Upper lobe of right lung (tissue), 1 donor: ENCODE results near the gene DHRS13. TPM values are rescaled to one million over a fixed set of nuclear protein-coding genes. Genes with fewer than 3 reads are reported as not detected.
A peak's percentile ranks its signal among the peaks of the same experiment; 100 is the strongest.
"Not testable (repeated sequence)": the region's sequence is repeated elsewhere in the genome, so short reads cannot be mapped to it uniquely, and the experiment has no call there.

Source experiments
- ATAC-seq: fragments of 200-7000 bp; cut with Tn5 transposase; one replicate; pipeline ENCODE4 v1.9.1; 2020; ENCODE audit warnings: mild to moderate bottlenecking, moderate library complexity
- DNase-seq: peaks from one replicate; pipeline ENCODE4 v3.0.0-alpha.2; 2020
- H3K27ac ChIP-seq: fragments of 200-600 bp; one replicate; pipeline ENCODE4 v1.8.0; 2022
- H3K27me3 ChIP-seq: fragments of 200-600 bp; one replicate; pipeline ENCODE4 v1.8.0; 2022; ENCODE audit warnings: mild to moderate bottlenecking
- H3K36me3 ChIP-seq: fragments of 200-600 bp; one replicate; pipeline ENCODE4 v1.8.0; 2022
- H3K4me1 ChIP-seq: fragments of 200-600 bp; one replicate; pipeline ENCODE4 v1.8.0; 2022
- H3K4me3 ChIP-seq: fragments of 200-600 bp; one replicate; pipeline ENCODE4 v1.8.0; 2022; ENCODE audit warnings: mild to moderate bottlenecking
- H3K9me3 ChIP-seq: fragments of 200-600 bp; one replicate; pipeline ENCODE4 v1.8.0; 2022
- CTCF ChIP-seq: fragments of 200-600 bp; IDR thresholded peaks from one replicate; pipeline ENCODE4 v1.8.0; 2022; ENCODE audit warnings: antibody characterized with exemption
- intact Hi-C: fragments of 100-400 bp; cut with DNase I; formaldehyde crosslinking; loops from one replicate; pipeline ENCODE4 v1.11.0; 2022
- total RNA-seq: library from RNA; stranded (reverse); fragmentation: NEBNext Ultra II Directional; extraction: Animal tissue kit (Norgen Biotek cat#: 25700); gene quantifications from one replicate; pipeline ENCODE4 v1.2.1, GENCODE V29; 2021
- donor health status: DM: no; HTN: yes; CAD: no; lungs with severe emphysema.

The DHRS13 gene
- total RNA-seq, 1 donor from 2014 or later = 12.8 TPM

- ATAC-seq (no peak), DNase-seq (no peak)
- Histone ChIP-seq H3K4me1 (peaks cover 37% of the 10 kb centered on the region), H3K4me3 (no peak overlapping the region), H3K27ac (no peak overlapping the region), H3K36me3 (peaks cover 65% of the 10 kb centered on the region), H3K27me3 (no peaks in the 10 kb centered on the region), H3K9me3 (no peaks in the 10 kb centered on the region)
- TF ChIP-seq CTCF = no peak
- intact Hi-C loops = loop anchor here (10.0 kb wide), 1 partner anchor 62 kb away; the partner anchor contains the start of gene FAM222B
These were observed 4.0 kb upstream of the DHRS13 start for GRCh38 chr17:28906706-28907438.

DNA sequence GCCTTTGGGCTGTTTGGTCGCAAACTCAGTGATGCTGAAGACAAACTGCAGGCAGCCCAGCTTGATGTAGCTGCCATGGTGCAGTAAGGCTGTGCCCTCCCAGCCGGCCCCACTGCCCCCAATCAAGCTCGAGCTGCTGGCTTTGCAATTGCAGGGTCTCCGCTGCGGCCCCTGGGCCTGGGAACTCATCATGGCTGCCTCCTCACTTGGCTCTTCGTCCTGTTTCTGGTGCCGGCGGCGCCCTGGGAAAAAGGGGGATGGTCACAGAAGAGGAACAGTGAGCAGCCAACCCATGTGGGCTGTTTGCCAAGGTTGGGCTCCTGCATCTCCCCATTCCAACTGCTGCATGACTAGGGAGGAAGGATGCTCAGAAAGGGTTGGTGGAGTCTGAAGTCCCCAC, 3.4 kb upstream of the DHRS13 start:
- Histone ChIP-seq H3K27ac (no peak overlapping the region), H3K4me1 (peaks cover 37% of the 10 kb centered on the region), H3K27me3 (no peaks in the 10 kb centered on the region), H3K9me3 (no peaks in the 10 kb centered on the region), H3K4me3 (no peak overlapping the region), H3K36me3 (peaks cover 59% of the 10 kb centered on the region)
- intact Hi-C loops = loop anchor here (10.0 kb wide), 1 partner anchor 61 kb away; the partner anchor contains the start of gene FAM222B
- no peak for ATAC-seq
- DNase-seq = peak; percentile 60
- no peak for TF ChIP-seq CTCF

GRCh38 chr17:28904800-28905199, 1.9 kb upstream of the DHRS13 start:
- no peak overlapping the region for H3K4me3 ChIP-seq
- intact Hi-C loops = loop anchor here (10.0 kb wide), 1 partner anchor 60 kb away; the partner anchor contains the start of gene FAM222B
- no peaks in the 10 kb centered on the region for H3K27me3 ChIP-seq
- no peaks in the 10 kb centered on the region for H3K9me3 ChIP-seq
- no peak for TF ChIP-seq CTCF
- DNase-seq = no peak
- peaks cover 44% of the 10 kb centered on the region for H3K36me3 ChIP-seq
- peaks cover 37% of the 10 kb centered on the region for H3K4me1 ChIP-seq
- no peak for ATAC-seq
- H3K27ac ChIP-seq = no peak overlapping the region

DNA sequence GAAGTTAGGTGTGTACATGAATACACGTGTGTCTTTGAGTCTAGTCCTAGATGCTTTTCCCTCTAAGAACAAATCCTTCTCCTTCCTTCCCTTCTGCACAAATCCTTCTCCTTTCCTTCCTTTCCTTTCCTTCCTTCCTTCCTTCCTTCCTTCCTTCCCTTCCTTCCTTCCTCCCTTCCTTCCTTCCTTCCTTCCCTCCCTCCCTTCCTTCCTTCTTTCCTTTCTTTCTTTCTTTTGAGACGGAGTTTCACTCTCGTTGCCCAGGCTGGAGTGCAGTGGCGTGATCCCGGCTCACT, 615 bp upstream of the DHRS13 start:
- not testable (repeated sequence) for H3K27me3 ChIP-seq, H3K4me3 ChIP-seq, H3K27ac ChIP-seq, H3K9me3 ChIP-seq, DNase-seq, ATAC-seq
- H3K36me3 ChIP-seq = peaks cover 31% of the 10 kb centered on the region
- H3K4me1 ChIP-seq = peaks cover 27% of the 10 kb centered on the region
- intact Hi-C loops = loop anchor here (10.0 kb wide), 1 partner anchor 59 kb away; the partner anchor contains the start of gene FAM222B

DNA sequence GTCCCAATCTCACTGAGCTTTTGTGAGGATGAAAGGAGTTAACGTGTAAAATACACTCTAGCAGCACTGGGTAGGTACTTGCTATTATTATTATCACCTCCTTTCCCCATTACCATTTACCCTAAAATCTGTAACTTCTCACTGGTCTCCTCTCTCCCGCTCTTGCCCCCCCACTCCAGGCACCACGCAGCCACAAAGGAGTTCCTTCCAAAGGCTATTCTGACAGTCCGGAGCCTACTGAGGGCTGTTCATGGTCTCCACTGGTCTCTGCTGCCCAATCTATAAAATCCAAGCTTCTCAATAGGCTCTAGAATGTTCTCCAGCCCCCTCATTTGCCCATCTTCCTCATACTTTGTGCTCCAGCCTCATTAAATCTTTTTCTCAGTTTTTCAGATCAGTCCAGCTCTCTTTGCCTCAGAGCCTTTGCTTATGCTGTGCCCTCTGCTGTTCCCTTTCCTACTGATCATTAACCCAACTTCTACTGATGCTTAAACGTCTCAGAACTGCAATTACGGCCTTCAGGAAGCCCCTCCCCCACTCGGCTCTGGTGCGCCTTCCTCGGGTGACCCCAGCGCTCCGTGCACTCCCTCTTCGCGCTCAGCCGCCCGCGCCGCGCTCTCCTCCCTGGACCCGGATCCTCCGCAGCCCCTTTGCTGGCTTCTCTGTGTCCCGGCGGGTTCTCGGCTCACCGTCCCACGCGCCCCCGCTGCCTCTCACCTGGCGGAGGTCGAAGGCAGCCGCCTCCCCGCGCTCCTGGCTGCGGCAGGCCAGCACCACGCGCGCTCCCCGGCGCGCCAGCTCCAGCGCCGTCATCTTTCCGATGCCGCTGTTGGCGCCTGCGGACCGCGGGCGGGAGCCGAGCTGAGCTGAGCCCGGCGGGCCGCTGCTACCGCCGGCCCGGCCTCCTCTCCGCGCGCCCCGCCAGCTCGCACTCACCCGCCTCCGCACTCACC, 737 bp downstream of the DHRS13 start:
- Histone ChIP-seq H3K9me3 (no peaks in the 10 kb centered on the region), H3K27me3 (no peaks in the 10 kb centered on the region), H3K27ac (peak overlapping the region; percentile 76), H3K4me1 (peaks cover 20% of the 10 kb centered on the region), H3K4me3 (peak overlapping the region; percentile 73), H3K36me3 (peaks cover 17% of the 10 kb centered on the region)
- no peak for TF ChIP-seq CTCF
- DNase-seq (peak; percentile 40), ATAC-seq (peak; percentile 55)
- intact Hi-C loops = loop anchor here (10.0 kb wide), 1 partner anchor 57 kb away; the partner anchor contains the start of gene FAM222B
